ENCODE measurements around the gene YJEFN3.

YJEFN3 gene, protein sequence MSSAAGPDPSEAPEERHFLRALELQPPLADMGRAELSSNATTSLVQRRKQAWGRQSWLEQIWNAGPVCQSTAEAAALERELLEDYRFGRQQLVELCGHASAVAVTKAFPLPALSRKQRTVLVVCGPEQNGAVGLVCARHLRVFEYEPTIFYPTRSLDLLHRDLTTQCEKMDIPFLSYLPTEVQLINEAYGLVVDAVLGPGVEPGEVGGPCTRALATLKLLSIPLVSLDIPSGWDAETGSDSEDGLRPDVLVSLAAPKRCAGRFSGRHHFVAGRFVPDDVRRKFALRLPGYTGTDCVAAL

GRCh38 chr19:19528721-19529490 is at the start of gene YJEFN3:
TSS of gene YJEFN3 (plus strand) at chr19:19528911. CDS start at chr19:19528933, 22 bp downstream.
- DNase-seq, result no peak

DNA sequence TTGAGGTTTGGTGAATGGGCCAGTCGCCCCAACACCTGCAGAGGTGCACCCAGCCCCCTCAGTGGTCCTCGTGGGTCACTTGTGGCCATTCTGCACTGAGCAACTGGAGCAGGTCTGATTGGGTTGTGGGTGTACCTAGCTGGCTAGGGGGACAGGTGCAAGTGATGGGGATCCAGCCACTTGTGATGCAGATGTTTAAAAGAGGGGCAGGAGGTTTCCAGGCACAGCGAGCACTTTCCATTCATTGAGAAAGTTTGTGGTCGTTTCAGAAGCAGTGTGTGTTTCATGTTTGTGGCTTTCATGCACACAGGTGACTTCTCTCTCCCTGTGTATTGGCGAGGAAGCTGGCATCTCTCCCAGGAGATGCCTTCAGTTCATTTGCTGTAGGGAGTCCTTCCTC is 48.0 kb upstream of the YJEFN3 start:
- no peak for DNase-seq

DNA sequence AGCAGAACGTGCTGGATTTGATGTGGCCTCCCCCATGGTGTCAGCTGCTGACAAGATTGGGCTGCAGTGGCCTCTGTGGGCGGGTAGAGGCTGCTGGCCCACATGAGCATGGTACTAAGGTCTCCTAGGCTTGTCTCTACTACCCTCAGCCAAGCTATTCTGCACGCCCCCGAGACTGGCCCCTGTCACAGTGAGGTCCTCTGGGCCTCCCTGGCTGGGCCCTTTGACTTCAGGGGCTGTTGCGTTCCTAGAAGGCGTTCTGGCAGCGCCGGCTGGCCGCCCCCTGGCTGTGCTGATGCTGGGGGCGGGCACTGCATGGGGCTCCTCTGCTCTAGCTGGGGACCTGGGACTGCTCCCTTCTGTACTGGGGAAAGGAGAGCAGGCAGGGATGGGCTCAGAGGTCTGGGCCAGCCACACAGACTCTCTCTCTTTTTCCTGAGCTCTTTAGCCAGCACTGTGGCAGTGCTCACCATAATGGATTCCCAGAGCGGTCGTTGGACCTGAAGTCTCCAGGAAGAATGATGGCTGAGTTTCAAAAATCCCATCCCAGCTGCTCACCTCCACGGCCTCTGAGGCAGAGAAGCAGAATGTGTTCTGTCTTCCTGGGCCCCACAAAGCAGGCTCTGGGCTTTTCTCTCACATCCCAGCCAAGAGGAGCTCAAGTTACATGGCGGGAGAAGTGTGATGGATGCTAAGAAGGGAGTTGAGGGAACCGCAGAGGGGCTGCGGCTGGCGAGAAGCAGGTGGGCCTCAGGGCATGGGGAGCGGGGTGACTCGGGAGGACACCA is 45.7 kb upstream of the YJEFN3 start:
- DNase-seq, result no peak

DNA sequence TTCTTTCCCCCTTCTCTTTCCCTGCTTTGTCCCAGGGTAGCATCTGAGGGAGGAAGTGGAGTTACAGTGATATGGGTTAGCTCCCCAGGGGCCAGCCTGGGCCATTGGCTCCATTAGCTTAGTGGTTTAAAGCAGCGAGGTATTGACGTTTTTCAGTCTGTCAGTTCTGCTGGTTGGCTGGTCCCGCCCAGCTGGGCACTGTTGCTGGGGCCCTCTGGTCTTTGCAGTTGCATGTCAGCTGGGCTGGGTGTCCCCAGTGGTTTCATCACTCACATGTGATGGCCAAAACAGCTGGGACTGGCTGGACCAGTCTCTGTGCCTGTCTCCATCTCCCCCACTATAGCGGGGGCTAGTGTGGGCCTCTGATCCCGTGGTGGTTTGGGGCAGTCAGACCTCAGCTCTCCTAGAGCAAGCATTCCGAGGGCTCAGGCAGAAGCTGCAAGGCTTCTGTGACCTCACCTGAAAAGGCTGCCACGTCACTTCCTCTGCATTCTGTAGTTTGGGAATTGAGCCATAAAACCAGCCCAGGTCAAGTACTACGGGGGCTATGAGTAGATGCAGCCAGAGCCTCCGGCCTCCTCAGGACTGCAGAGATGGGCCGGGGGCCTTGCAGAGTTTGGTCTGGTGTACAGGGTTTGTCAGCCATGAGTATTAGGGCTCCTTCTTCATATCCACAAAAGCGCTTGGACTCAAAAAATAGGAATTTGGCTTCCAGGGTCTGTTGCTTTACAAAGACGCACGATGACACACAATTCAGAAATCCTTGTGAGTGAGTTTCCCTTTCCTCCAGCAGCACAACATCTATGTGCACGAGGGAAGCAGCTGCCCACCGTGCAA is 43.3 kb upstream of the YJEFN3 start:
- no peak for DNase-seq

DNA sequence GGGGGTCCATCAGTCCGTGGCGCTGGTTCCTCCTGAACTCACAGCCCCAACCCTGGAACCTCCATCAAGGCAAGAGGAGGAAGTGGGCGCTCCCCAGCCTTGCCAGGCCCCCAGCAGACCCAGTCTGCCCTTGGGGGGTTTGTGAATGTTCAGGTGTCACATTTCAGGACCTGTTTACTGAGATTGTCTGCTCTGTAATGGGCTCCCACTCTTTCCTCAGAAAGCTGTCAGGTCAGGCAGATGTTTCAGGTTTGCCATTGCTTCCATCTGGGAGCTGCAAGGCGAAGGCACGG is 42.8 kb upstream of the YJEFN3 start:
- DNase-seq, result no peak

- no peak for DNase-seq
Measured at GRCh38 chr19:19486343-19487076, 42.2 kb upstream of the YJEFN3 start.

- no peak for DNase-seq
Measured at GRCh38 chr19:19487077-19487949, 41.4 kb upstream of the YJEFN3 start.

GRCh38 chr19:19487950-19488874 is 40.5 kb upstream of the YJEFN3 start:
- DNase-seq, result no peak

GRCh38 chr19:19488875-19489690 is 39.6 kb upstream of the YJEFN3 start:
- DNase-seq, result peak; percentile 94

DNA sequence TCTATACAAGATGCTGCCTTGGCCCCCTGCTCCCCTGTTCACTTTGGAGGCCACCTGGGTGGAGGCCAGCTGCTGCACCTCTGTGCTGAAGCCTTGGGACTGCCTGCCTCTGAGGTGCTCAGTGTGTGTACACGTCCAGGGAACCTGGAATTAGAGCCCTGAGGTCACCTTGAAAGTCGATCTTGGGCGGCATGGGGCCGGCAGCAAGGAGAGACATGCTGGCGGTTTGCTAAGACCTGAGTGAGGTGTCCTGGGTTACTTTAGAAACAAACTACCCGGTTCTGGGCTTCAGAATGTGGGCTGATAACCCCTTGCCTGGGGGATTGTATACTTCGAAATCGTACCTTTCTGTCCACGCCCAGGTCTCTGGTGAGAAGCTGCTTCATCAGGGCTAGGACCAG is 38.9 kb upstream of the YJEFN3 start:
- no peak for DNase-seq

- DNase-seq, result peak; percentile 81
Measured at GRCh38 chr19:19490214-19490968, 38.3 kb upstream of the YJEFN3 start.

GRCh38 chr19:19491321-19492025 is 37.2 kb upstream of the YJEFN3 start:
- DNase-seq, result no peak

GRCh38 chr19:19492026-19492610 is 36.6 kb upstream of the YJEFN3 start:
- no peak for DNase-seq

- no peak for DNase-seq
Measured at GRCh38 chr19:19493841-19494546, 34.7 kb upstream of the YJEFN3 start.

- no peak for DNase-seq
Measured at GRCh38 chr19:19495614-19496603, 32.8 kb upstream of the YJEFN3 start.

All from CD4-positive, alpha-beta T cell treated with Interferon gamma for 1 hour (primary cell).